GM18517 (cell line): ENCODE data around the gene LAMC1.

Experiments
- ATAC-seq: cut with Tn5 transposase; IDR thresholded peaks from one replicate; pipeline ENCODE4 v1.9.1; 2021; ENCODE audit warnings: mild to moderate bottlenecking, moderate library complexity; ENCODE audit not compliant: unreplicated experiment

Gene LAMC1

DNA sequence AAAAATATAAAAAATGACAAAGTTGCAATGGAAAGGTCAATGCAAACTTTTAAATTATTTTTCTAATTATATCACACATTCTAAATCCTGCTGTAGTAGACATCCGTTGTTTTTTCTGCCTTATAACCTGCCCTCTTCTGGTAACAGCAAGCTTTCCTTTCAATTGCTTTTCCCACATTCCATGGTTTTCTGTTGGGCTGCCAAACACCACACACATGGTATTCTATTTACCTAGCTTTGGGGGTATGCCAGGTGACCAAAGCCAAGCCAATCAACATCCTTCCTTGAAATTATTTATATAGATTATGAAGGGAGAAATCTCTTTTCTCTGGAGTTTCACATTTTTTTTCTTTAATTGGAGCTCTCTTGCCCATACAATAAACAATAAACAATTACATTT is 3.4 kb upstream of the LAMC1 start:
- ATAC-seq: no peak

GRCh38 chr1:183021405-183022201 is 1.6 kb upstream of the LAMC1 start:
- no peak for ATAC-seq

DNA sequence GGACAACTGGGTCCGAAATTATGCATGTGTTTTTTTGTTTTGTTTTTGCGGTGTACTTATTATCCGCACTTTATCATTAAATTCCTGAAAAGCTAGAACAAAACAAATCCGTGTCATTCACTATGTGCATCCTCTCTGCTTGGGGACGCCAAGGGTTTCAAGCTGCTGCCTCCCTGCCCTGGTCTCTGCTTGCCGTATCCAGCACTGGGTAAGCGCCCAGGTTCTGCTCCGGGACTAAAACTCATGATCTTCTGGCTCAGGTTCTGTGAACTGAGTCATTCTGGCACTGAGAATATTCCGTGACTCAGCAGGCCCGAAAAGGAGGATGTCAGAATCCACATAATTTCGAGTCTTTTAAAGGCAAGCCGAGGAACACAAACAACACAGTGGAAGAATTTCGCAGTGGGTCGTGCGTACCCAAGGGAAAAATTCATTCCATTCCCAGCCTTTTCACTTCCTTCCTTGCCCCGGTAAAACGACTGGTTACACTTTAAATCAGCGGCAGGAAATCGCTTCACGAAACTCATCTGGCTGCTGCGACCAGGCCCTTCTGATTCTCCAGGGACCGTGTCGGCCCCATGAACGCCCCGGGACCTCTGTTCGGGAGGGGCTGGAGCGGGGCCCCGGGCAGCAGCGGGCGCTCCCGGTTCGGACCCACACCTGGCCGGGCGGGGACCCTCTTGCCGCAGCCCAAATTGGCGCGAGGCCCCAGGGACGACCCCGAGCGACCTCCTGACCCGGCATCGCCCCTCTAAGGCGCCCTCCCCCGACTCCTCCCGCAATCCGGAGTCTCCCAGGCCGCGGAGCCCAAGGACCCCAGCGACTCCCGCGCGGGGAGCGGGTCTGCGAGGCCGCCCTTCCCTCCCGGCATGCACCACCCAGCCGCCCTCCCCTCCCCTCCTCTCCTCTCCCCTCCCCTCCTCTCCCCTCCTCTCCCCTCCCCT is 746 bp upstream of the LAMC1 start:
- ATAC-seq: peak; percentile 21

- peak; percentile 71 for ATAC-seq
Measured at GRCh38 chr1:183023601-183024316, 539 bp downstream of the LAMC1 start.

- ATAC-seq: no peak
Measured at GRCh38 chr1:183024317-183025009, 1.2 kb downstream of the LAMC1 start.

GRCh38 chr1:183025010-183025337 is 1.8 kb downstream of the LAMC1 start:
- ATAC-seq: no peak

DNA sequence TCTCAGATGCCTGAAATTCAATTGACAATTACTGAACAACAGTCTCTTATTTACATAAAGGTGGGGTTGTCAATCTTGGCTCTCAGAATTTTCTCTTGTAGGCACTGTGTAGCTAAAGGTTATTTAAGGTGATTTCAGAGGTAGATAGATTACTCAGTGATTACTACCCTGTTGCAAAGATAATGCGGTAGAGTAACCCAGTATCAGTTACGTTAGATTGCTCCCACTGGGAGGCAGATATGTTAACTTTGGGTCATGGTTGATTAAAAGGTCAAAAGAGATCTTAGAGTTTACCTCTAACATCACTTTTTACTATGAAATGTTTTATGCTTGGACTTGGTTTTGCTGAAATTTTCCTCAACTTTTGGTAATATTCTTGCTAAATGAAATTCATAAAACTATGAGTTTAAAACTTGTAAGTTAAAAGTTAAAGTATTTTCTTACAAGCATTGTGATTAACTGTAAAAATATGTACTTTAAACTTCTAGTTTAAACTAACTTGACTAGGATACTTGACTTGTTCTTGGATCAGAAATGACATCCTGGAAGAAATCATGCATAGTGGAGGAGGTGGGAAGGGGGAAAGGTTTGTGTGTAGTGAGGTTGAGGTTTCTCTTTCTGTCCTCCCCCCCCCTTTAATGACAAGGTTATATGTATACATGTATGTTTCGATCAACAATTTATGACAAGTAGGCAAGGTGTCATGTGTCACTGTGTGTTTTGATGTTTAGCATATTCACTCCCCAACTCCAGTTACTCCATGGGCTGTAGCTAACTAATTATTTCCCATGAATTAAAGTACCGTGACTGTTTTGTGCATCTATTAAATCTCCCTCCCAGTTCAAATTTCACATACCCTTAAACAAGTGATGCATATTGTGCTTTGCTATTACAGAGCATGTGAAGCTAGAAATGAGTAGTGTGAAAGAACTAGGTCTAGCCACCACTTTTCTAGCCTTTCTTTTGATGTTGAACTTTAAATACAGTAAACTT is 2.9 kb downstream of the LAMC1 start:
- ATAC-seq: no peak

DNA sequence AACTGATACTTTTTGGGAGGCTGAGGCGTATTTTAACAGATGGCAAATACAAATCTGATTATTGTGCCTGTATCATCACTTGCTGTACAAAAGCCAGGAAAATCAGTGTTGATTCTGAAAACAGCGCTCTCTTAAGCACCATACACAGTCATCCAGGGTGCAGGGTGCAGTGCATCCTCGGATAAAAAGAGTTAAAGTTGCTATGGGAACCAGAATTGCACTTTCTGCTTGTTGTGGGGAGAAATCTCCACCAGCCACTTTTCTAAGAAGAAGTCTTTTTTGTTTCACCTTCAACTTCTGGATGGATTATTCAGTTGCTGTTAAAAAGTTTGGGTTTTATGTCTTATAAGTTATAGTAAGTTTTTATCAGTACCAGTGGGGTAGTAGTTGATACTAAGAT is 3.8 kb downstream of the LAMC1 start:
- ATAC-seq: no peak

DNA sequence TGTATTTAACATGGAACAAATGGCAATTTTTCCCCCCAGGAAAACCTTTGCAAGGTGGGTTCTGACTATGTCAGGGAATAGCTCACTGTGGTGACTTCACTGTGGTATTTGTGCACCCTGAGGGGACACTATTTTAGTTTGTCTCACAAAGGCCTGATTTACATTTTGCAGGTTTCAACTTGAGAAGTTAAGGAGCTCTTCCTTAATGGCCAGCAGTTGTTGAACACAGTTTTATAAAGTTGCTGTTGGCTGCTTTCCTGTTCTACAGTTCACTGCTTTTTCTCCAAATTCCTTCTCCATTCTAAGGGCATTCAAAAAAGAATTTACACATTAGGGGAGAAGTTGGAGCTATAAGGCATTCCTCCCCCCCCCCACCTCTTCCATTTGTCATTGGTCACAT is 4.6 kb downstream of the LAMC1 start:
- ATAC-seq: no peak

GRCh38 chr1:183029591-183030000 is 6.4 kb downstream of the LAMC1 start:
- ATAC-seq: no peak

GRCh38 chr1:183030053-183030452 is 6.8 kb downstream of the LAMC1 start:
- no peak for ATAC-seq

- no peak for ATAC-seq
Measured at GRCh38 chr1:183032122-183032921, 9.1 kb downstream of the LAMC1 start.

GRCh38 chr1:183033205-183033604 is 10.0 kb downstream of the LAMC1 start:
- ATAC-seq: no peak

GRCh38 chr1:183034682-183035081 is 11.5 kb downstream of the LAMC1 start:
- no peak for ATAC-seq

DNA sequence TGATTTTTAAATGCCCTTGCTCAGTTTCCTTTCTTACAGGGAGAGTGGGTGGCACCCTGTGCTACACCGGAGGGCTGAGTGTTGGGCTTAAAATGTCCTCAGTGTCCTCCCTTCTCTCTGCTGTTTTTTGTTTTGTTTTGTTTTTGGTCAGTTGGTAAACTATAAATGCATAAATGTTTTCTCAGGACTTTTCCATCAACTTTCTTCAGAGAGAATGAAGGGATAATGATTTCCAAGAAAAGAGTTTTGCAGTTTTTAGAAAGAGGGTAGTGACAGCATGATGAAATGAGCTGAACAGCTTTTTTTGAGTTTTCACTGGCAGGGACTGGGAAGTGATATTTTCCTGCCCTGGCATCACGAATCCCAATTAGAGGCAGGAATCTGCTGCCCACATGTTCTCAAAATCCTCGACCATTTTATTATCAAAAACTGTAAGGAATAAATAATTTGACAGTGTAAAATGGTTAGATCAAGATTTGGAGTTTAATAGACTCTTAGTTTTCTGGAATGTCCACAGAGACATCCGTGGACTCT is 15.2 kb downstream of the LAMC1 start:
- ATAC-seq: no peak

DNA sequence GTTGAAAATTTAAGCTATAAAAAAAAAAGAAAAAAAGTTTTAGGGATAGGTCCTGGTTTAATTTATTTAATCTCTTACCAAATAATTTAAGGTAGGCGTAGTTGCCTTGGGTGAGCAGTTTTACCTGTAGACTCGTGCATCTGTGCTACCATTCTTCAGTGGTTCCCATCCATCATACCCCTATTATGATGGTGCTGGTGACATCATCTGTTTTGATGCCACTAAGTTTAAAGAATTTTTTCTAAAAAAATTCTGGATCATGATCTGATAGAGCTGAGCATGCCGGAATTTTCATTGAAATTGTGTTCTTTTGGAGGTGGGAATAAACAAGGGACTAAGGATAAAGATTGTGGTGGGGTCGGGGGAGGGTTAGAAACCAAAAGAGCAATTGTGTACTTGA is 15.7 kb downstream of the LAMC1 start:
- no peak for ATAC-seq

- ATAC-seq: no peak
Measured at GRCh38 chr1:183039330-183039729, 16.1 kb downstream of the LAMC1 start.

DNA sequence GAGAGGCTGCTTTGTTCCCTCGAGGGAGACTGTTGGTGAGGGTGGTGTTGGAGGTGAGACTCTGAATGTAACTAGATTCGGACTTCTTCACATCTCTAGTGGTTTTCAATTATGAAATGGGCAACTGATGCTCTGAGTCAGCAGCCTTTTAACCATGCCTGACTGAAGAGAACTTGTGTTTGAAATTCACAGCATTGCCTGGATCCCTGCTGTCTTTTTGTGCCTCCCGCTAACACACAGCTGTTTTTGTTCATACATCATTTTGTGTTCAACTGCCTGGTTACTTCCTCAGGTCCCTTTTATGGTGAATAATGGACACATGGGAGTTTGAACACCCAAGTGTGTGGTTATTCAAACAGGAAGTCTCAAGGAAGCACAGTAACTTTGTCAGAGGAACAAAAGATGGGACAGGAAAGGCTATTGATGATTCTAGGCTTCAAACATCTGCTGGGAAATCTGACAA is 16.8 kb downstream of the LAMC1 start:
- ATAC-seq: no peak
